SIG-M5 treated with dmso at 0.1 percent for 504 hours (cell line): Measurements from ENCODE around the gene SETX.

Source experiments
- DNase-seq: peaks from one replicate; lab custom pipeline; 2025; ENCODE audit not compliant: unreplicated experiment; lab: John Stamatoyannopoulos, UW

Gene SETX

GRCh38 chr9:132364068-132364467 lies 9.3 kb upstream of the SETX start:
- DNase-seq, result no peak

- DNase-seq, result no peak
Observed at GRCh38 chr9:132357764-132358163, 3.0 kb upstream of the SETX start.

- no peak for DNase-seq
Observed at GRCh38 chr9:132356324-132356924, 1.6 kb upstream of the SETX start.

- DNase-seq, result peak; percentile 49
Observed at GRCh38 chr9:132351404-132352045, 3.3 kb downstream of the SETX start.

GRCh38 chr9:132350861-132351315 lies 3.9 kb downstream of the SETX start:
- peak; percentile 64 for DNase-seq

GRCh38 chr9:132348676-132349075 lies 6.1 kb downstream of the SETX start:
- no peak for DNase-seq

- no peak for DNase-seq
Observed at GRCh38 chr9:132346177-132346576, 8.6 kb downstream of the SETX start.

- no peak for DNase-seq
Observed at GRCh38 chr9:132341177-132341840, 13.5 kb downstream of the SETX start.

GRCh38 chr9:132334364-132334763 lies 20.4 kb downstream of the SETX start:
- DNase-seq, result no peak

- no peak for DNase-seq
Observed at GRCh38 chr9:132333556-132333955, 21.2 kb downstream of the SETX start.

GRCh38 chr9:132328580-132328979 lies 26.2 kb downstream of the SETX start:
- no peak for DNase-seq

GRCh38 chr9:132327537-132327936 lies 27.2 kb downstream of the SETX start:
- DNase-seq, result no peak

- DNase-seq, result no peak
Observed at GRCh38 chr9:132324425-132324824, 30.4 kb downstream of the SETX start.

GRCh38 chr9:132319421-132320110 lies 35.2 kb downstream of the SETX start:
- DNase-seq, result no peak

- DNase-seq, result no peak
Observed at GRCh38 chr9:132312873-132313272, 41.9 kb downstream of the SETX start.

GRCh38 chr9:132312426-132312825 lies 42.4 kb downstream of the SETX start:
- no peak for DNase-seq

- DNase-seq, result no peak
Observed at GRCh38 chr9:132311978-132312377, 42.8 kb downstream of the SETX start.

GRCh38 chr9:132309056-132309455 lies 45.7 kb downstream of the SETX start:
- no peak for DNase-seq

- no peak for DNase-seq
Observed at GRCh38 chr9:132301521-132301920, 53.3 kb downstream of the SETX start.

- no peak for DNase-seq
Observed at GRCh38 chr9:132299221-132299620, 55.6 kb downstream of the SETX start.

- DNase-seq, result no peak
Observed at GRCh38 chr9:132295181-132295580, 59.6 kb downstream of the SETX start.
